Stimulated activated effector memory CD8-positive, alpha-beta T cell treated with anti-CD3 and anti-CD28 coated beads, Interleukin-12 subunit alpha, Interleukin-12 subunit beta, amount 100 ng/mL, for 72 hours (primary cell): Measurements from ENCODE around the gene CPT2.

Source experiments
- ATAC-seq: fragments of 150-1000 bp; cut with Tn5 transposase; 2 replicates; pipeline ENCODE4 v1.10.0; 2021
- DNase-seq, 2 donors: peaks; one replicate each; pipeline ENCODE4 v3.0.0; 2021 to 2022; ENCODE audit warnings: low spot score in 2 of 2
- H3K27ac Mint-ChIP-seq: one replicate; pipeline ENCODE4 v1.8.0; 2022; ENCODE audit warnings: mild to moderate bottlenecking, mixed read lengths
- H3K36me3 Mint-ChIP-seq: one replicate; pipeline ENCODE4 v1.8.0; 2022; ENCODE audit warnings: mild to moderate bottlenecking, mixed read lengths
- H3K4me1 Mint-ChIP-seq: one replicate; pipeline ENCODE4 v1.8.0; 2022; ENCODE audit warnings: mixed read lengths
- H3K4me3 Mint-ChIP-seq: one replicate; pipeline ENCODE4 v1.8.0; 2022; ENCODE audit warnings: mild to moderate bottlenecking, mixed read lengths
- H3K9me3 Mint-ChIP-seq: one replicate; pipeline ENCODE4 v1.8.0; 2022; ENCODE audit warnings: mixed read lengths

Gene CPT2

GRCh38 chr1:53220171-53220961 lies 23.7 kb downstream of the CPT2 start, which contains the start of gene CZIB:
TSS of gene CZIB (minus strand) at chr1:53220634. CDS start at chr1:53220575, 59 bp downstream.
- DNase-seq (peak; percentile 98 to 99), ATAC-seq (peak; percentile 96)
- peaks cover 21% of the 10 kb centered on the region for H3K36me3 Mint-ChIP-seq
- H3K9me3 Mint-ChIP-seq: no peaks in the 10 kb centered on the region
- H3K4me3 Mint-ChIP-seq: peak within 1 kb of the TSS; percentile 85
- peak within 1 kb of the TSS; percentile 97 for H3K27ac Mint-ChIP-seq
- peaks cover 15% of the 10 kb centered on the region for H3K4me1 Mint-ChIP-seq

GRCh38 chr1:53220962-53221286 lies 24.3 kb downstream of the CPT2 start:
- Mint-ChIP-seq H3K36me3 (peaks cover 21% of the 10 kb centered on the region), H3K27ac (peak overlapping the region; percentile 97), H3K4me1 (peaks cover 15% of the 10 kb centered on the region), H3K9me3 (no peaks in the 10 kb centered on the region), H3K4me3 (peak overlapping the region; percentile 85)
- DNase-seq (no peak), ATAC-seq (no peak)

- H3K9me3 Mint-ChIP-seq: no peaks in the 10 kb centered on the region
- H3K4me1 Mint-ChIP-seq: peaks cover 27% of the 10 kb centered on the region
- H3K36me3 Mint-ChIP-seq: peaks cover 60% of the 10 kb centered on the region
- peak overlapping the region; percentile 97 for H3K4me3 Mint-ChIP-seq
- ATAC-seq: no peak
- H3K27ac Mint-ChIP-seq: peak overlapping the region; percentile 98
- DNase-seq: no peak
Measured at GRCh38 chr1:53237638-53238037, 41.0 kb downstream of the CPT2 start.

- H3K9me3 Mint-ChIP-seq: no peaks in the 10 kb centered on the region
- H3K4me3 Mint-ChIP-seq: peak within 1 kb of the TSS; percentile 97
- peaks cover 27% of the 10 kb centered on the region for H3K4me1 Mint-ChIP-seq
- ATAC-seq (peak; percentile 100), DNase-seq (peak; percentile 97)
- peak within 1 kb of the TSS; percentile 98 for H3K27ac Mint-ChIP-seq
- peaks cover 51% of the 10 kb centered on the region for H3K36me3 Mint-ChIP-seq
Measured at GRCh38 chr1:53238197-53239155, 41.9 kb downstream of the CPT2 start, which contains the start of gene MAGOH. TSS of gene MAGOH (minus strand) at chr1:53238518. CDS start at chr1:53238448, 70 bp downstream.

GRCh38 chr1:53241828-53242227 lies 45.2 kb downstream of the CPT2 start:
- ATAC-seq (no peak), DNase-seq (no peak)
- H3K27ac Mint-ChIP-seq: no peak overlapping the region
- peaks cover 40% of the 10 kb centered on the region for H3K36me3 Mint-ChIP-seq
- no peak overlapping the region for H3K4me3 Mint-ChIP-seq
- H3K9me3 Mint-ChIP-seq: no peaks in the 10 kb centered on the region
- peaks cover 19% of the 10 kb centered on the region for H3K4me1 Mint-ChIP-seq

GRCh38 chr1:53242381-53242780 lies 45.8 kb downstream of the CPT2 start:
- H3K27ac Mint-ChIP-seq: no peak overlapping the region
- H3K36me3 Mint-ChIP-seq: peaks cover 43% of the 10 kb centered on the region
- no peaks in the 10 kb centered on the region for H3K9me3 Mint-ChIP-seq
- H3K4me3 Mint-ChIP-seq: no peak overlapping the region
- H3K4me1 Mint-ChIP-seq: peaks cover 16% of the 10 kb centered on the region
- ATAC-seq (no peak), DNase-seq (no peak)

GRCh38 chr1:53244141-53244540 lies 47.5 kb downstream of the CPT2 start:
- Mint-ChIP-seq H3K4me3 (no peak overlapping the region), H3K27ac (no peak overlapping the region), H3K9me3 (no peaks in the 10 kb centered on the region), H3K36me3 (peaks cover 46% of the 10 kb centered on the region), H3K4me1 (peaks cover 1% of the 10 kb centered on the region)
- no peak for ATAC-seq
- DNase-seq: no peak

- Mint-ChIP-seq H3K36me3 (peaks cover 68% of the 10 kb centered on the region), H3K4me3 (no peak overlapping the region), H3K9me3 (no peaks in the 10 kb centered on the region), H3K27ac (no peak overlapping the region), H3K4me1 (no peaks in the 10 kb centered on the region)
- no peak for DNase-seq
- ATAC-seq: no peak
Measured at GRCh38 chr1:53246261-53247134, 49.9 kb downstream of the CPT2 start.

- peak overlapping the region; percentile 30 for H3K27ac Mint-ChIP-seq
- DNase-seq (no peak), ATAC-seq (no peak)
- no peaks in the 10 kb centered on the region for H3K9me3 Mint-ChIP-seq
- H3K4me3 Mint-ChIP-seq: no peak overlapping the region
- H3K36me3 Mint-ChIP-seq: peaks cover 95% of the 10 kb centered on the region
- H3K4me1 Mint-ChIP-seq: no peaks in the 10 kb centered on the region
Measured at GRCh38 chr1:53249706-53250105, 53.1 kb downstream of the CPT2 start.

- peak overlapping the region; percentile 29 for H3K27ac Mint-ChIP-seq
Measured at GRCh38 chr1:53250325-53250724, 53.7 kb downstream of the CPT2 start.

GRCh38 chr1:53254011-53254640 lies 57.5 kb downstream of the CPT2 start:
- no peak for DNase-seq
- no peaks in the 10 kb centered on the region for H3K9me3 Mint-ChIP-seq
- peaks cover 90% of the 10 kb centered on the region for H3K36me3 Mint-ChIP-seq
- H3K4me1 Mint-ChIP-seq: no peaks in the 10 kb centered on the region
- H3K27ac Mint-ChIP-seq: no peak overlapping the region
- no peak for ATAC-seq
- no peak overlapping the region for H3K4me3 Mint-ChIP-seq

More at GRCh38 chr1:53250325-53250724, 53.7 kb downstream of the CPT2 start:
- no peak for DNase-seq
- Mint-ChIP-seq H3K9me3 (no peaks in the 10 kb centered on the region), H3K4me3 (no peak overlapping the region), H3K36me3 (peaks cover 95% of the 10 kb centered on the region), H3K4me1 (no peaks in the 10 kb centered on the region)
- ATAC-seq: no peak

GRCh38 chr1:53255031-53255430 lies 58.4 kb downstream of the CPT2 start:
- Mint-ChIP-seq H3K9me3 (no peaks in the 10 kb centered on the region), H3K36me3 (peaks cover 90% of the 10 kb centered on the region), H3K4me1 (no peaks in the 10 kb centered on the region)

GRCh38 chr1:53256511-53257453 lies 60.2 kb downstream of the CPT2 start:
- ATAC-seq (no peak), DNase-seq (no peak)
- H3K9me3 Mint-ChIP-seq: no peaks in the 10 kb centered on the region
- H3K36me3 Mint-ChIP-seq: peaks cover 87% of the 10 kb centered on the region
- H3K27ac Mint-ChIP-seq: peak overlapping the region; percentile 18
- no peaks in the 10 kb centered on the region for H3K4me1 Mint-ChIP-seq
- H3K4me3 Mint-ChIP-seq: no peak overlapping the region

More at GRCh38 chr1:53255031-53255430, 58.4 kb downstream of the CPT2 start:
- no peak for ATAC-seq
- no peak for DNase-seq
- no peak overlapping the region for H3K4me3 Mint-ChIP-seq
- H3K27ac Mint-ChIP-seq: no peak overlapping the region
